ENCODE results near the gene TMEM30A.

Gene TMEM30A

GRCh38 chr6:75230484-75231325 is 53.9 kb downstream of the TMEM30A start:
- Histone ChIP-seq H3K79me2 (ENCODE audit: insufficient read depth, low read length) (no peaks in the 10 kb centered on the region), H3K9ac (ENCODE audit: low read depth, low read length) (no peak overlapping the region), H3K9me3 (ENCODE audit: insufficient read depth, low read length, severe bottlenecking) (no peaks in the 10 kb centered on the region), H3K4me2 (ENCODE audit: insufficient read depth, low read length) (no peak overlapping the region), H3K36me3 (ENCODE audit: insufficient read depth, low read length) (no peaks in the 10 kb centered on the region), H4K20me1 (ENCODE audit: insufficient read depth, low read length) (0 out of 2 replicates have a peak, but pooled peaks cover 3% of the 10 kb centered on the region), H3K4me1 (ENCODE audit: insufficient read depth, low read length) (no peaks in the 10 kb centered on the region), H3K27me3 (ENCODE audit: insufficient read depth, low read length, poor library complexity) (no peaks in the 10 kb centered on the region), H3K4me3 (ENCODE audit: low read depth in 1 of 2, low read length in 2 of 2) (no peak overlapping the region), H3K27ac (ENCODE audit: low read length) (no peak overlapping the region), H2AFZ (ENCODE audit: low read depth, low read length) (no peak overlapping the region)
- no peak for DNase-seq
- no peak for ATAC-seq (ENCODE audit: insufficient read depth, low read depth)
- no peak for TF ChIP-seq EZH2 (IDR thresholded peaks at IDR 0.05; ENCODE audit: borderline replicate concordance, low read depth, low read length, severe bottlenecking)
- TF ChIP-seq CTCF (IDR thresholded peaks at IDR 0.05; ENCODE audit: borderline replicate concordance, extremely low read depth, low read length, poor library complexity, severe bottlenecking): peak; percentile 51

- no peaks in the 10 kb centered on the region for H3K36me3 ChIP-seq (ENCODE audit: insufficient read depth, low read length)
- no peaks in the 10 kb centered on the region for H3K9me3 ChIP-seq (ENCODE audit: insufficient read depth, low read length, severe bottlenecking)
- ATAC-seq (ENCODE audit: insufficient read depth, low read depth) (no peak), DNase-seq (no peak)
- H2AFZ ChIP-seq (ENCODE audit: low read depth, low read length): no peak overlapping the region
- no peaks in the 10 kb centered on the region for H3K79me2 ChIP-seq (ENCODE audit: insufficient read depth, low read length)
- no peak overlapping the region for H3K4me2 ChIP-seq (ENCODE audit: insufficient read depth, low read length)
- no peak overlapping the region for H3K4me3 ChIP-seq (ENCODE audit: low read depth in 1 of 2, low read length in 2 of 2)
- no peak for TF ChIP-seq CTCF (IDR thresholded peaks at IDR 0.05; ENCODE audit: borderline replicate concordance, extremely low read depth, low read length, poor library complexity, severe bottlenecking)
- TF ChIP-seq EZH2 (IDR thresholded peaks at IDR 0.05; ENCODE audit: borderline replicate concordance, low read depth, low read length, severe bottlenecking): no peak
- no peaks in the 10 kb centered on the region for H3K4me1 ChIP-seq (ENCODE audit: insufficient read depth, low read length)
- H3K9ac ChIP-seq (ENCODE audit: low read depth, low read length): no peak overlapping the region
- H3K27me3 ChIP-seq (ENCODE audit: insufficient read depth, low read length, poor library complexity): peaks cover 5% of the 10 kb centered on the region
- no peaks in the 10 kb centered on the region for H4K20me1 ChIP-seq (ENCODE audit: insufficient read depth, low read length)
- no peak overlapping the region for H3K27ac ChIP-seq (ENCODE audit: low read length)
These were observed 60.2 kb downstream of the TMEM30A start for GRCh38 chr6:75224303-75224926.

DNA sequence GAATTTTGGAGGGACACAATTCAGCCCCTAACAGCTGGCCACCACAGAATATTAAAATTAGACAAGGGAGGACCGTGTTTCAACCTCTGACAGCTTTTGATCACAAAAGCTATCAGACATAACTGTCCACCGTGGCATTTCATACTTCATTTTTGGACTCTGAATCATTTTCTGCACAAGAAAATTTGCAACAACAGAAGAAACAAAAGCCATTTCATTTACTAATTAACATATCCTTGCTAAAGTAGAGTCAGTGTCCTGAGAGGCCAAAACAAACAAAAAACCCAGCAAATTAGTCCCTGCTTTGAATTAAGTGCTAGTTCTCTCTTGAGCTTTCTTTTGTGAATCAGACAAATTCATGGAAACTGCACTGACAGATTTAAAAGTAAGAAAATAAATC is 61.2 kb downstream of the TMEM30A start:
- ATAC-seq (ENCODE audit: insufficient read depth, low read depth) (no peak), DNase-seq (no peak)
- Histone ChIP-seq H3K4me3 (ENCODE audit: low read depth in 1 of 2, low read length in 2 of 2) (no peak overlapping the region), H2AFZ (ENCODE audit: low read depth, low read length) (no peak overlapping the region), H3K27me3 (ENCODE audit: insufficient read depth, low read length, poor library complexity) (peaks cover 5% of the 10 kb centered on the region), H3K4me2 (ENCODE audit: insufficient read depth, low read length) (no peak overlapping the region), H3K27ac (ENCODE audit: low read length) (no peak overlapping the region), H3K36me3 (ENCODE audit: insufficient read depth, low read length) (no peaks in the 10 kb centered on the region), H3K4me1 (ENCODE audit: insufficient read depth, low read length) (no peaks in the 10 kb centered on the region), H3K79me2 (ENCODE audit: insufficient read depth, low read length) (no peaks in the 10 kb centered on the region), H3K9ac (ENCODE audit: low read depth, low read length) (no peak overlapping the region), H3K9me3 (ENCODE audit: insufficient read depth, low read length, severe bottlenecking) (no peaks in the 10 kb centered on the region), H4K20me1 (ENCODE audit: insufficient read depth, low read length) (no peaks in the 10 kb centered on the region)
- TF ChIP-seq CTCF (IDR thresholded peaks at IDR 0.05; ENCODE audit: borderline replicate concordance, extremely low read depth, low read length, poor library complexity, severe bottlenecking) (no peak), EZH2 (IDR thresholded peaks at IDR 0.05; ENCODE audit: borderline replicate concordance, low read depth, low read length, severe bottlenecking) (no peak)

Data from DND-41 (cell line).